OCI-LY3 (cell line): ENCODE data around the gene CXCL6.

ENCODE experiments used
- CTCF ChIP-seq: fragments of 200-600, 300-600 bp; sonication (generic); IDR thresholded peaks from 2 replicates; pipeline ENCODE4 v1.5.1; 2014; ENCODE audit warnings: antibody characterized with exemption, low read length, low read depth
- EZH2phosphoT487 ChIP-seq: fragments of 200-600 bp; shearing (Covaris generic); IDR thresholded peaks from 2 replicates; pipeline ENCODE4 v1.6.1; 2018; ENCODE audit warnings: antibody characterized with exemption, mixed run types, low read depth

GRCh38 chr4:73883306-73883705 is 46.8 kb downstream of the CXCL6 start:
- no peak for TF ChIP-seq CTCF
- TF ChIP-seq EZH2phosphoT487: no peak
